Heart left ventricle (tissue), 13 donors: ENCODE data around the gene SDSL.

Source experiments
- CTCF ChIP-seq, 12 donors: fragments of 200-600 bp; sonication (generic) in 4 of 12; IDR thresholded peaks; one replicate each; pipeline versions ENCODE4 v1.5.0 to v1.8.0; 2018 to 2022; ENCODE audit warnings: antibody characterized with exemption in 12 of 12, mild to moderate bottlenecking in 5 of 12
- POLR2A ChIP-seq, 2 donors: fragments of 450-650 bp; IDR thresholded peaks; one replicate each; pipeline ENCODE4 v1.6.1; 2017; ENCODE audit warnings: antibody characterized with exemption in 2 of 2, mild to moderate bottlenecking in 2 of 2, moderate library complexity in 2 of 2
- donor health status: ischemic (EF 13 %, LVEDD 7.1; RV severe dilation, severe dysfunction).
- donor health status: DM: no; HTN: yes; CAD: no.
- donor health status: DM: no; HTN: no; CAD: no.
- donor health status: ischemic (EF 25% LVEDD 6.9; RV normal size, moderate dysfunction).
- donor health status: ischemic (EF 25% LVEDD 5.7; RV mildly dilated, moderate dysfunction).
- donor health status: ischemic (EF 35%, LVEDD 5.7; RV mildly dilated, moderate dysfunction).
- donor health status: nonischemic (EF 11% LVEDD 7.7; RV severe dilation, severe dysfunction).
- donor health status: DM: yes; HTN: yes; CAD: no.
- donor health status: PGD.
- donor health status: ischemic (EF 29% LVEDD 5.4; RV normal size, mild dysfunction).
- donor health status: nonischemic (EF 23%, LVEDD 6.1; RV moderate dilation, normal function).

GRCh38 chr12:113401066-113402000 is 20.8 kb upstream of the SDSL start:
- TF ChIP-seq POLR2A (IDR thresholded peaks at IDR 0.05) (no peak), CTCF (IDR thresholded peaks at IDR 0.05) (no peak)
